ENCODE results near the gene SMOC1.

GRCh38 chr14:69901113-69901951 is 22.1 kb downstream of the SMOC1 start:
- TF ChIP-seq CTCF (IDR thresholded peaks at IDR 0.05): no peak
- no peak for TF ChIP-seq POLR2A (IDR thresholded peaks at IDR 0.05)
- TF ChIP-seq POLR2AphosphoS5 (IDR thresholded peaks at IDR 0.05): no peak

Measured in sigmoid colon (tissue), 4 donors.